Upper lobe of left lung (tissue), 6 donors: ENCODE data around the gene GFOD2. TPM values are rescaled to one million over a fixed set of nuclear protein-coding genes. Genes with fewer than 3 reads are reported as not detected.

Experiments
- ATAC-seq, 2 donors: fragments of 200-7000 bp; cut with Tn5 transposase; one replicate each; pipeline ENCODE4 v1.9.1; 2022; ENCODE audit warnings: mild to moderate bottlenecking in 2 of 2, moderate library complexity in 2 of 2; ENCODE audit not compliant: low FRiP score in 2 of 2
- DNase-seq, 2 donors: peaks; one replicate each; pipeline ENCODE4 v3.0.0-alpha.2; 2019 to 2020
- H3K27ac ChIP-seq, 4 donors: fragments of 200-600 bp; sonication (generic); one replicate each; pipeline ENCODE4 v1.5.1; 2016 to 2019
- H3K27me3 ChIP-seq, 4 donors: fragments of 200-600 bp; sonication (generic); one replicate each; pipeline ENCODE4 v1.5.1; 2017 to 2019
- H3K36me3 ChIP-seq, 4 donors: fragments of 200-600 bp; sonication (generic); one replicate each; pipeline ENCODE4 v1.5.1; 2016 to 2019
- H3K4me1 ChIP-seq, 4 donors: fragments of 200-600 bp; sonication (generic); one replicate each; pipeline ENCODE4 v1.5.1; 2018 to 2019
- H3K4me3 ChIP-seq, 4 donors: fragments of 200-600 bp; sonication (generic); one replicate each; pipeline ENCODE4 v1.5.1; 2017 to 2019; ENCODE audit warnings: mild to moderate bottlenecking in 2 of 4, moderate library complexity in 1 of 4
- H3K9me3 ChIP-seq, 4 donors: fragments of 200-600 bp; sonication (generic); one replicate each; pipeline ENCODE4 v1.5.1; 2018 to 2019
- CTCF ChIP-seq, 6 experiments: fragments of 450-650 bp in 4 of 6; fragments of 200-600 bp in 2 of 6; sonication (generic) in 2 of 6; IDR thresholded peaks; one replicate each; pipeline ENCODE4 v1.5.1; 2016 to 2019; ENCODE audit warnings: antibody characterized with exemption in 6 of 6
- EP300 ChIP-seq, 4 donors: sonication (generic); formaldehyde crosslinking; IDR thresholded peaks; one replicate each; pipeline ENCODE4 v1.5.1; 2017; ENCODE audit warnings: antibody characterized with exemption in 4 of 4, control low read depth in 2 of 4
- POLR2A ChIP-seq, 4 donors: fragments of 450-650 bp; IDR thresholded peaks; one replicate each; pipeline ENCODE4 v1.5.1; 2016 to 2017; ENCODE audit warnings: antibody characterized with exemption in 4 of 4, mild to moderate bottlenecking in 2 of 4
- POLR2AphosphoS5 ChIP-seq, 2 donors: sonication (generic); formaldehyde crosslinking; IDR thresholded peaks; one replicate each; pipeline ENCODE4 v1.5.1; 2017; ENCODE audit warnings: antibody characterized with exemption in 2 of 2
- WGBS, 2 donors: methylation state at CpG; one replicate each; pipeline ENCODE4 v1.1.5; 2017 to 2018; 5-methylcytosine and 5-hydroxymethylcytosine counted together
- total RNA-seq, 6 donors: library from RNA; depleted of rRNA in 4 of 6; stranded (reverse); fragments of >200 nt in 4 of 6; gene quantifications; one replicate each; pipeline versions ENCODE4 v1.1.0 to v1.2.1, GENCODE V29; 2016 to 2021
- donor health status: DM: no; HTN: no; CAD: no; lungs with moderate emphysema.
- donor health status: DM: no; HTN: yes; CAD: no; lungs with severe emphysema.

Gene GFOD2
- total RNA-seq, 6 donors from 2014 or later, result 14.3 to 21.0 (median 17.0) TPM

GRCh38 chr16:67748834-67749233, 29.7 kb upstream of the GFOD2 start:
- WGBS, 2 donors, result 90 to 92% methylated on average over 3 of the region's 3 CpGs
- ATAC-seq (peak in 1 of 2 donors; percentile 31), DNase-seq (no peak)

GRCh38 chr16:67746846-67747245, 27.7 kb upstream of the GFOD2 start:
- ATAC-seq, result no peak
- no peaks in the 10 kb centered on the region for H3K9me3 ChIP-seq
- no peaks in the 10 kb centered on the region for H3K27me3 ChIP-seq
- TF ChIP-seq CTCF (IDR thresholded peaks at IDR 0.05) (no peak), EP300 (IDR thresholded peaks at IDR 0.05) (no peak), POLR2A (IDR thresholded peaks at IDR 0.05) (no peak), POLR2AphosphoS5 (IDR thresholded peaks at IDR 0.05) (no peak)
- peaks cover 0 to 4% (median 0%) of the 10 kb centered on the region in 4 donors for H3K4me1 ChIP-seq
- no peak overlapping the region for H3K27ac ChIP-seq
- H3K36me3 ChIP-seq, result peaks cover 0 to 27% (median 24%) of the 10 kb centered on the region in 4 donors
- no peak for DNase-seq
- no peak overlapping the region for H3K4me3 ChIP-seq

More at GRCh38 chr16:67748834-67749233, 29.7 kb upstream of the GFOD2 start:
- Histone ChIP-seq H3K4me3 (no peak overlapping the region), H3K27me3 (no peaks in the 10 kb centered on the region), H3K27ac (no peak overlapping the region), H3K36me3 (peaks cover 0 to 10% (median 7%) of the 10 kb centered on the region in 4 donors), H3K9me3 (no peaks in the 10 kb centered on the region), H3K4me1 (peaks cover 0 to 4% (median 0%) of the 10 kb centered on the region in 4 donors)
- TF ChIP-seq POLR2AphosphoS5 (IDR thresholded peaks at IDR 0.05), result no peak
- TF ChIP-seq POLR2A (IDR thresholded peaks at IDR 0.05), result no peak
- no peak for TF ChIP-seq CTCF (IDR thresholded peaks at IDR 0.05)
- no peak for TF ChIP-seq EP300 (IDR thresholded peaks at IDR 0.05)

- H3K4me1 ChIP-seq, result no peaks in the 10 kb centered on the region
- WGBS, 2 donors, result 86 to 88% methylated on average over 4 of the region's 4 CpGs
- H3K9me3 ChIP-seq, result no peaks in the 10 kb centered on the region
- H3K27me3 ChIP-seq, result no peaks in the 10 kb centered on the region
- no peak overlapping the region for H3K4me3 ChIP-seq
- peaks cover 0 to 56% (median 33%) of the 10 kb centered on the region in 4 donors for H3K36me3 ChIP-seq
- ATAC-seq (no peak), DNase-seq (no peak)
- TF ChIP-seq POLR2A (IDR thresholded peaks at IDR 0.05) (no peak), EP300 (IDR thresholded peaks at IDR 0.05) (no peak), CTCF (IDR thresholded peaks at IDR 0.05) (no peak), POLR2AphosphoS5 (IDR thresholded peaks at IDR 0.05) (no peak)
- no peak overlapping the region for H3K27ac ChIP-seq
These were observed 22.0 kb upstream of the GFOD2 start for GRCh38 chr16:67741118-67741517.

- ATAC-seq (no peak), DNase-seq (no peak)
- 93 to 98% methylated on average over 3 of the region's 3 CpGs for WGBS, 2 donors
- H3K27me3 ChIP-seq, result no peaks in the 10 kb centered on the region
- H3K27ac ChIP-seq, result no peak overlapping the region
- no peak for TF ChIP-seq CTCF (IDR thresholded peaks at IDR 0.05)
- TF ChIP-seq EP300 (IDR thresholded peaks at IDR 0.05), result no peak
- no peak for TF ChIP-seq POLR2AphosphoS5 (IDR thresholded peaks at IDR 0.05)
- no peak for TF ChIP-seq POLR2A (IDR thresholded peaks at IDR 0.05)
- H3K4me1 ChIP-seq, result no peaks in the 10 kb centered on the region
- no peaks in the 10 kb centered on the region for H3K9me3 ChIP-seq
- H3K4me3 ChIP-seq, result no peak overlapping the region
- peaks cover 0 to 56% (median 33%) of the 10 kb centered on the region in 4 donors for H3K36me3 ChIP-seq
These were observed 21.3 kb upstream of the GFOD2 start for GRCh38 chr16:67740391-67740790.

GRCh38 chr16:67736858-67737257, 17.7 kb upstream of the GFOD2 start:
- no peak for DNase-seq
- H3K4me3 ChIP-seq, result no peak overlapping the region
- ATAC-seq, result no peak
- H3K27me3 ChIP-seq, result no peaks in the 10 kb centered on the region
- H3K36me3 ChIP-seq, result peaks cover 0 to 48% (median 26%) of the 10 kb centered on the region in 4 donors
- no peaks in the 10 kb centered on the region for H3K9me3 ChIP-seq
- TF ChIP-seq CTCF (IDR thresholded peaks at IDR 0.05) (no peak), POLR2AphosphoS5 (IDR thresholded peaks at IDR 0.05) (no peak), EP300 (IDR thresholded peaks at IDR 0.05) (no peak), POLR2A (IDR thresholded peaks at IDR 0.05) (no peak)
- no peak overlapping the region for H3K27ac ChIP-seq
- H3K4me1 ChIP-seq, result no peaks in the 10 kb centered on the region
- 91 to 95% methylated on average over 4 of the region's 4 CpGs for WGBS, 2 donors
